Measurements from ENCODE around the gene ASIC3.

Gene ASIC3

DNA sequence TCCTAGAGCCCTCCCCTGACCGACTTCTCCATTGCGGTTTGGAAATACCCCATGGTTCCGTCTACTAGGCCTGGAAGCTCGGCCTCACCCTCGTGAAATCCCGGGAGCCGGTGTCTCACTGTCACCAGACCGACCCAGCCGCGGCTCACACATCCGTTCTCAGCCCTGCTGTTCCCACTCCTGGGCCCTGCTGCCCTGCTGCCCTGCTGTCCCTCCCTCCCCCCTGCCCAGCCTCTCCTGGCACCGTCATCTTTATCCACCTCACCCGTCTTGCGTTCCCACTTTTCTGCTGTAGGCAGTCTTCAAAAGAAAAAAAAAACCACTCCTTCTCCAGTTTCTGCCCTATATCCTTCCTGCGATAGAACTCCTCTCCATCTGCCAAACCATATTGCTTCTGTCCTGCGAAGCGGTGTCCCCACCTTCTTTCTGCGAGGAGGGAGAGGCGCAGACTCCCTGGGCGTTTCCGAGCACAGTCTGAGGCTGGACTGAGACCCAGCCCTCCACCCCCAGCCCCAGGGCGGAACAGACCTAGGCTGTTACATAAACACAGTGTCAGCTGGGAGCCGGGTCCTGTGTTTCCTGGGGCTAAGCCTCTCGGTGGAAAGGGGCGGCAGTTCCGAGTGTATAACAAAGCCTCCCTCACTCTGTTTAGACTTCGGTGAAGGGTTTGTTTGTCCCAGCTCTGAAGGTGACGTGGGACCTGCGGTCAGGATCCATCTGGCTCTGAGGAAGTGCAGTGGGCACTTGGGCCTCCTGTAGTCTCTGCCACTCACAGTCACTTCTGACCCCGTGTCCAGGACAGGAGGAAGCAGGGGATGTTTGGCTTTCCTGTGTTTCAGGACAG, 40.7 kb downstream of the ASIC3 start:
- no peak overlapping the region for H3K4me3 ChIP-seq (ENCODE audit: low read length)

GRCh38 chr7:151089893-151090730, 41.8 kb downstream of the ASIC3 start:
- no peak overlapping the region for H3K4me3 ChIP-seq (ENCODE audit: low read length)
- DNase-seq (ENCODE audit: low read depth, low spot score): no peak

More for the DNA sequence above, 40.7 kb downstream of the ASIC3 start:
- no peak for DNase-seq (ENCODE audit: low read depth, low spot score)

- H3K4me3 ChIP-seq (ENCODE audit: low read length): no peak overlapping the region
- no peak for DNase-seq (ENCODE audit: low read depth, low spot score)
Observed at GRCh38 chr7:151091003-151091402, 42.7 kb downstream of the ASIC3 start.

DNA sequence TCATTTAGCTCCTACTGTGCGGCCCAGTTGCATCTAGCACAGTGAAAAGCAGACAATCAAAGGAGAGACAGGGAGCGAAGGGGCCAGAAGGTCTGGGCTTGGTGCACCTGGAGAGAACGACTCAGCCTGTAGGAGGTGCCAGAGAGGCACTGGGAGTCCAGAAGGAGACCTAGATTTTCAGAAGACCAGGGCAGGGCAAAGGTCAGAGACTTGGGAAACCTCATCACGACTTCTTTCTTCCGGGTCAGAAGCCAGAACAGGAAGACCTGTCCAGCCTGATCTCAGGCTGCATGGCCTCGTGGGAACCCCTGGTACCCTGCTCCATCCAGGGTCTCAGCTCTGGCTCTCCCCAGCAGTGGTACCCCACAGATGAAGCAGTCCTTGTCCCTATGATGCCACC, 43.1 kb downstream of the ASIC3 start:
- no peak for DNase-seq (ENCODE audit: low read depth, low spot score)

GRCh38 chr7:151091988-151092387, 43.7 kb downstream of the ASIC3 start:
- DNase-seq (ENCODE audit: low read depth, low spot score): no peak
- H3K4me3 ChIP-seq (ENCODE audit: low read length): no peak overlapping the region

More for the DNA sequence above, 43.1 kb downstream of the ASIC3 start:
- H3K4me3 ChIP-seq (ENCODE audit: low read length): no peak overlapping the region

GRCh38 chr7:151093748-151094147, 45.4 kb downstream of the ASIC3 start:
- no peak for DNase-seq (ENCODE audit: low read depth, low spot score)
- H3K4me3 ChIP-seq (ENCODE audit: low read length): no peak overlapping the region

GRCh38 chr7:151094675-151095074, 46.3 kb downstream of the ASIC3 start:
- no peak for DNase-seq (ENCODE audit: low read depth, low spot score)
- H3K4me3 ChIP-seq (ENCODE audit: low read length): no peak overlapping the region

- H3K4me3 ChIP-seq (ENCODE audit: low read length): no peak overlapping the region
- no peak for DNase-seq (ENCODE audit: low read depth, low spot score)
Observed at GRCh38 chr7:151095123-151095797, 46.9 kb downstream of the ASIC3 start.

DNA sequence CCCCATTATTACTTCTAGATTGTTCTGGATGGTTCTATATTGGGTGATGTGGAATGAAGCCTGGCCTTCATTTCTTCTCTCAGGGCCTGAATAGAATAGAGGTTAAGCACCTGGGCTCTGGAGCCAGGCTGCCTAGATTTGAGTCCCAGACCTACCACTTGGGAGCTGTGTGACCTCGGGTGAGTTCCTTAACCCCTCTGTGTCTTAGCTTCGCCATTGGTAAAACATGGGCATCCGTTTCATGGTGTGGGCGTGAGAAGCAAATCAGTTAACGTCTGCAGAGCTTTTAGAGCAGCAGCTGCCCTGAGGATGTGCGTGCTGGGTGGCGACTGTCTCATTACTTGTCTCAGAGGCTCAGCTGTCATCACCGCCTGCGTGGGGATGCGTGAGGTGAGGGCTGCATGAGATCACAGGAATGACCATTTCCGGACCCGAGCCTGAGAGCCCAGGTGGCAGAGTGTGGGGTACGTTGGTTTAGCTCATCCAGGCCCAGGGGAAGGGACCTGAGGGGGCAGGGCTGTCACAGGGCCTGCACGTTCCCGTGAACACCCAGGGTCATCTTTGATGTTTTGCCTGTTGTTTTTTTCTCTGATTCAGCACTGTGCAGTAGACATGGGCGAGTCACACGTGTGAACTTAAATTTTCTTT, 47.6 kb downstream of the ASIC3 start:
- no peak for DNase-seq (ENCODE audit: low read depth, low spot score)

DNA sequence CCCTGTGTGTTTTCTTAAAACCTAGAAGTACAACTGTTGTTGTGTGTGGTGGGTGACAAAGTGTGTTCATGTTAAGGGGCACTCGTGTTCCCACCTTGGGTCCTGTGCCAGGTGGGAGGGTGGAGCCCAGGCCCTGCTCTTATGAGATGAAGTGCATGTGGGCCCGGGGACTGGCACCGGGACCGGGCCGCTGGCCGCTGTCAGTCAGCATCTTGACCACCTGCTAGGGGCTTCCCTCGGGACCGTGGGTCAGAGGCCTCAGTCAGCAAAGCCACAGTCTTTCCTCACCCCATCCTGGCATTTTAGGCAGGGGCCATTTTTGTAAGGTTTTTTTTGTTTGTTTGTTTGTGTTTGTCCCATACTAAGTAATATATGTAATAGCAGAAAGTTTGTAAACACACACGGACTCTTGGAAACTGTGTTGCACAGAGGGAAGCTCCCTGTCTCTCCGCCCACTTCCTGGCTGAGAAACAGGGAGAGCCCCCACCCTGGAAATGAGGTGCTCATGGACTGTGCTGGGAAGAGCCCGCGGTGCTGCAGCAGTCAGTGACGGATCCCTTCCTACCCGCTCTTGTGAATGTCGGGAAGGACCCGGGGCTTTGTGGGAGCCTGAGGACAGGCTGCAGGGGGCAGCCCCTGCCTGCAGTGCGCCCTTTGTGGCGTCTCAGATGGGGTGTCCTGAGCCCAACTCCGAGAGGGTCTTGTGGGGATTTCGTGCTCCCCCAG, 51.3 kb downstream of the ASIC3 start:
- no peak for DNase-seq (ENCODE audit: low read depth, low spot score)
- no peak overlapping the region for H3K4me3 ChIP-seq (ENCODE audit: low read length)

More for the DNA sequence above, 47.6 kb downstream of the ASIC3 start:
- H3K4me3 ChIP-seq (ENCODE audit: low read length): no peak overlapping the region

GRCh38 chr7:151100921-151101320, 52.6 kb downstream of the ASIC3 start:
- DNase-seq (ENCODE audit: low read depth, low spot score): no peak
- H3K4me3 ChIP-seq (ENCODE audit: low read length): no peak overlapping the region

DNA sequence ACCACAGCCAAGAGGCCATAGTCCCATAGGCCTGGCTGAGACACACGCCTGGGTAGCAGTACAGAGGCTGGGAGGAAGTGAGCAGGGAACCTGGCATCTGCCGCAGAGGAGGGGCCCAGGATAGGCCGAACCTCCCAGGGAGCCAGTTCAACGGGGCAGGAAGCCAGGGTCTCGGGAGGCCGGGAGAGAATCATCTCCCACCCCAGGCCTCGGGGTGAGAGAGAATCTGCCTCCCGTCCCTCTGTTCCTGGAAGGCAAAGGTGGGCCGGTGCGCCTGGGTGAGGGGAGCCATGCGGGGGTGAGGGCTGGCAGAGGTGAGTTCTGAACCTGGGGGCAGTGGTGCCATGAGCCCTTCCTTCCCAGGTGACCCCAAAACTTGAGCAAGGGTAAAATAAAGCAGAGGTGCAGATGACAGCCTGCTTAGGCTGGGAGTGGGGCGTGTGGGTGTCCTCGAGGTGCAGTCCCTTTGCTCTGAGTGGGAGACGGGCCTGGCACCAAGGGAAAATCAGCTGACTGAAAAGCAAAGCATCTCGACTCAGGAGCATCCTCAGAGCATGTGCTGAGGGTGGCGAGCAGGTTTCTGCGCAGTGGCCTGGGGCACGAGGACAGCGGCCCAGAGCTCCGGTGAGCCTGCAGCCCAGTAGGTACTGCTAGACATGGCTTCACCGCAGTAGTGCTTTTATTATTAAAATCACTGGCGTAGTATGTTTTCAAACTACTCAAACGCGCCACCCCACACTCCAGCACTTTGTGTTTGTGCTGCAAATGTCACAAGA, 53.5 kb downstream of the ASIC3 start:
- no peak overlapping the region for H3K4me3 ChIP-seq (ENCODE audit: low read length)
- DNase-seq (ENCODE audit: low read depth, low spot score): no peak

All from Jurkat, Clone E6-1 (cell line).